ENCODE measurements around the gene RP9.

The RP9 gene, protein sequence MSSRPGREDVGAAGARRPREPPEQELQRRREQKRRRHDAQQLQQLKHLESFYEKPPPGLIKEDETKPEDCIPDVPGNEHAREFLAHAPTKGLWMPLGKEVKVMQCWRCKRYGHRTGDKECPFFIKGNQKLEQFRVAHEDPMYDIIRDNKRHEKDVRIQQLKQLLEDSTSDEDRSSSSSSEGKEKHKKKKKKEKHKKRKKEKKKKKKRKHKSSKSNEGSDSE

DNA sequence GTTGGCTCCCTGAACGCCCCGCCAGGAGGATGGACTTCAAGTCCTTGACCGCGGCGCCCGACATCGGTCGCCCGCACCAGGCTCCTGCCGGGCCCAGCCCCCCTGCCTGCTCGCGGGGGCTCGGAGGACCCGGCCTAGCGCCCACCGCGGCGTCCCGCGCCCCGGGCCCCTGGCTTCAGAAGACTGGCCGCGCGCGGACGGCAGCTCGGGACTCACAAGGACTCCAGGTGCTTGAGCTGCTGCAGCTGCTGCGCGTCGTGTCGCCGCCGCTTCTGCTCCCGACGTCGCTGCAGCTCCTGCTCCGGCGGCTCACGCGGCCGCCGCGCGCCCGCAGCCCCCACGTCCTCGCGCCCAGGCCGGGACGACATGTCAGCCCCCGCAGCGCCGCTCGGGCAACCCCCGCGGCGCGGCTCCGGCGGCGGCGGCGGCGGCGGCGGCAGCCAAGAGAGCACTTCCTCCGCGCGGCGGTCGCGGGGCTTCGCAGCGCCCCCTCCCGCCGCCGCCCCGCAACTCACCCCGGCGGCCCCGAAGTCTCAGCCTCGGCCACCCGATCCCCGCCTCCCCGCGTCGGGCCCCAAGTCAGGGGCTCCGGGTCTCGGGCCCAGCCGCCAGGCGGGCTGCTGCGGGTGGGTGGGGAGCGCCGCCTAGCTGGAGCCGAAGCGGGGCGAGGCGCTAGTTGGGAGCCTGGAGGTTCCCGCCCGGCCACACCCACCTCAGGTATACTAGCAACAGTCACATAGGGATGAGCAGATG is at the start of gene RP9:
Gene RP9, minus strand, starts transcription at position 400 of the 753 bp plus-strand sequence. Its CDS starts 32 bp downstream, at position 368.
- FAIRE-seq: no peak

DNA sequence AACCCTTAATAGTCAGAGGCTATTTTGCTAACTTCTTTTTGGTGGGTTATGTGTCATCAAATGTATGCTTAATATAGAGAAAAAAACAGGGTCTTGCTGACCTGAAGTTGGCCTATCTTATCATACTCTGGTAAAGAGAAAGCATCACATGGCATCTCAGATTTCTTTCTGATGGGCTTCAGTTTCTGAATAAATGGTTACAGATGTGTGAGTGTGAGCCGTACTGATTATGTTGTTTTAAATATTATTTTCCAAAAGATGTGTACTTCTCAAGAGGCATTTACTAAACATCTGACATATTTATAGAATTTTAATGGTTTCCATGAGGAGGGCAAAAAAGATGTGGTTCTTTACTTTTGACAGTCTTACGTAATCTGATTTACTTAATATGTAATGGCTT is 48.6 kb upstream of the RP9 start:
- FAIRE-seq: no peak

DNA sequence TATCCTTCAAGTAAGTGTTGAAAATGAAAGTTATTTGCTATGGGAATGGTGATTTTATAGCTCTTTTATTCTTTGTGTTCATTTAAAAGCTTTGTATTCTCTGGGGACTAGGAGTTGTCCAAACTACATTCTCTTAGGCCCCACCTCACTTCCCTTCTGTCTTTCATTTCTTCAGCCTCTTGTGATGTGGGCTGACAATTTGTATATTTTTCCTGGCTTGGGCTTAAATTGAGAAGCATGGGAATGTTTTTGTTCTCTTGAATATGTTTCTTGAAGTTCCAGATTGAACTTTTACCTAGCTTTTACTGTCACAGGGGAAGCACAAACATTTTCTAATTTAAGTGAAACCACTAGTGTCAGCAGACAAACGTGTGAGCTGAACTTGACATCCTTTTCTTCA is 48.1 kb upstream of the RP9 start:
- no peak for FAIRE-seq

DNA sequence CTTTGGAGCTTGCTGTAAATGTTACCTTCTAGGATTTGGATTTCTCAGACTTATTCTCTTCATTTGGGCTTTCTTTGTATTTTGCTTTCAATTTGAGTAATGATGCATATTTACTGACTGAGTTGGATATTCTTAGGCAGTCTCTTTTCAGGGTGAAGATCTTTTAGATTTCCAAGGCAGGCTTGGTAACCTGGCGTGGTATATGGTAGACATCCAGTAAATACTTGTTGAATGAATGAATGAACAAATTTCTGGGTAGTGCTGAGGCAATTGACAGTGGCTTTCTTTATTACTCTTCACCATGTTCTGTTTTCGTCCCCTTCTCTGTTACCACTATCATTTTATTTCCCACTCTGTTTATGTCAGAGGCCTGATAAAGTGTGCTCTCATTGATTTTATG is 47.2 kb upstream of the RP9 start:
- no peak for FAIRE-seq

DNA sequence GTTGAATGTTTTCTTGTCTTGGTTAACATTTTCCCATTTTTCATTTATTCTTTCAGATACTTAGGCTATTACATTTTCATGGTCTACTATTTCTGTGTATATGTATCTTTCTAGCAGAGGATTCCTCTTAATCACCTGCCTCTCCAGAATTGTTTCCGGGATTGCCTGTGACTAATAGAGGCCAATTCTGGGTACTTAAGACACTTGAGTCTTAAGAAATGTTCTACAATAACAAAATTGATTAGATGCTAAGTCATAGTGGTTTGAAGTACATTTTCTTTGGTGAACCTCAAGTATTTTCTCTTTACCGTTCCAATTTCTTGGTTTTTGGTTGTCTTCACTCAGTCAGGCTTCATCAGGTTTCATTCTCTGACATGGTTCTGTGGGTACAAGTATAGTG is 46.6 kb upstream of the RP9 start:
- no peak for FAIRE-seq

DNA sequence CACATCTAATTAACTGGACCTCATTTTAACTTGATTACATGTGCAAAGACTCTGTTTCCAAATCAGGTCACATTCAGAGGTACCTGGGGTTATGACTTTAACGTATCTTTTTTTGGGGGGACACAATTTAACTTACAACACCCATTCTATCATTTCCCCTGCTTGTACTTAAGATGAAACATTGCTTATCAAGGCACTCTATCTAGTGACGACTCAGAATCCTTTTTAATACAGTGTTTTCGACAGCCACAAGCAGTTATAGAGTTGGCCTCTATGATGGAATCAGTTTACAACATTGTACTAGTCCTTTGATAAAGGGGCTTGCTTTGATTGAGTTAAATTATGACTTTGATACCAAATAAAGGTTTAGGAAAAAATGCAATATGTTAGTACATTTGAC is 42.9 kb upstream of the RP9 start:
- no peak for FAIRE-seq

DNA sequence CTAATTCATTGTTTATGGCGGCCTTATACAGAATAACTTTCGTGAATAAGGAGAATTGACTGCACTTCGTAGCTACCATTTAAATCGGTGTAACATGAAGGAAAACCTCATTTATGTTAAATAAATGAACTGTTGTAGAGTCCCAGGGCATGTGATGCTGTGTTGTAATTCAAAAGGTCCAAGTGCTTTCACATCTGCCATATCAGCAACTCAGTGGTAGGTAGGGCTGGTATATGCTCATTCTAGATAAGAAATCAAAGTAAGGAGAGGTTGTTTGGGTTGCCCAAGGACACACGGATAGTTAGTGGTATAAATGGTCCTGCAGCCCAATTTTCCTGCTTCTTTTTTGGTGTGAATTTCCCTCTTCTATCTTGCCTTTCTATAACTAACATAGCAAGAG is 36.0 kb upstream of the RP9 start:
- FAIRE-seq: no peak

DNA sequence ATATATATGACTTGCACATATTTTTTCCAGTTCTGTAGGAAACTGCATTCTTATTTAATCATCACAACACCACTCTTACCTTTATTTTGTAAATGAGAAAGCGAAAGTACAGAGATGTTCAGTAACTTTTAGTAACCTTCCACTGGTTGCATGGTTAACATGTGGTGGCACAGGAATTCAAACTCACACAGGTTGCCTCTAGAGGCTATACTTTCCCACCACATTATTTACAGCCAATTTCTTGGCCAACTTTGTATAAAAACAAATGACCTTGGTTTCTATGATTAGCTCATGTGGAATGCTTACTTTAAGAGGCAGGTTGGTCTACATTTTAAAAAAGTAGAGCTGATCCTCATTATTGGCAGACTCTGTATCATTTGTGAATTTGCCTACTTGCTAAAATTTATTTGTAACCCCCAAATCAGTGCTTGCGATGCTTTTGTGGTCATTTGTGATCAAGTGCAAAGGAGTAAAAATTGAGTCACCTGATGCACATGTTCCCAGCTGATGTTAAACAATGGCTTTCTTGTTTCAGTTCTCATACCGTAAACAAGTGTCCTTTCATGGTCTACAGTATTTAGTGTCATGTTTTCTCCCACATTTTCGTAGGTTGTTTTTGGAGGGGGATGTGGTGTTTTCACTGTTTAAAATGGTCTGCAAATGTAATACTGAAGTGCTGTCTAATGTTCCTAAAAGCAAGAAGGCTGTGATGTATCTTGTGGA is 35.0 kb upstream of the RP9 start:
- no peak for FAIRE-seq

DNA sequence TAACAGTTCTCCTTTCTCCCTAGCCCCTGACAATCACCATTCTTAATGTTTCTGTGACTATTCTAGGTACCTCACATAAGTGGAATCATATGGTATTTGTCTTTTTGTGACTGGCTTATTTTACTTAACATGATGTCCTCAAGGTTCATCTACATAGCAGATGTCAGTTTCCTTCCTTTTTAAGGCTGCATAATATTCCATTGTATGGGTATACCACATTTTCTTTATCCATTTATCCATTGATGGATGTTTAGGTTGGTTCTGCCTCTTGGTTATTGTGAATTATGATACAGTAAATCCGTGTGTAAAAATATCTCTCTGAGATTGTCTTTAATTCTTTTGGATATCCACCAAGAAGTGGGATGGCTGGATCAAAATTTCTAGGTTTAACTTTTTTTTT is 33.4 kb upstream of the RP9 start:
- FAIRE-seq: no peak

DNA sequence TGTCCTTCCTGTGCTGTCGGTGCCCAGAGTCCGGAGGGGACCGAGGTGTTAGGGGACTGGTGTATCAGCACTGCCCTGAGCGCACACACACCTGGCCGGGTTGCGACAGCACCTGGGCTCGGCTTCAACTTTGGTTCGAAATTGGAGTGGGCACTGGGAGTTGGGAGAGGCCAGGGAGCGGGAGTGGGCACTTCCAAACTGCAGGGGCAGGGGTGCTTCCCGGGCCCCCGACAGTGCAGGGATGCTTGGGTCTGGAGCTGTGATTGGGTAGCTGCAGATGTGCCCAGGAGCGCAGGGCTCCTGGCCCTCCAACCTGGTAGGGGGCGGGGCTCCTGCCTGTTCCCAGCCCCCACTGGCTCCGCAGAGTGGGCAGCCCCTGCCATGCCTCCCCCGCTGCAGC is 27.9 kb upstream of the RP9 start:
- no peak for FAIRE-seq

DNA sequence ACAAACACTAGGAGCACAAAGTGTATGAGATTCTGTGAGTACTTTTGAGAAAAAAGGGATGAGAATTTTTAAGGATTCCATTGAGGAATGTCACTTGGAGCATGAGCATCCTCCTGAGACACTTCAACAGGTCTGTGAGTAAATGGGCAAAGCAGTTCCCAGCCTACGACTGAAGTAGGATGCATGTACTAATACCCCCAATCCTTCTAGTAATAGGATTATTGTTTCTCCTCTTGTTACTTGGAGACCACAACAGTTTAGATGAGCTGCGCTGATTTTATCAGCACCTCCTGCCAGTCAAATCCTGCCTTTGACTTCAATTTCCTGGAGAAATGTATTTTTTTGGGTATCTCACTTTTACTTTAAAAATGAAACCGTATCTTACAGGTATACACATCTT is 21.0 kb upstream of the RP9 start:
- no peak for FAIRE-seq

DNA sequence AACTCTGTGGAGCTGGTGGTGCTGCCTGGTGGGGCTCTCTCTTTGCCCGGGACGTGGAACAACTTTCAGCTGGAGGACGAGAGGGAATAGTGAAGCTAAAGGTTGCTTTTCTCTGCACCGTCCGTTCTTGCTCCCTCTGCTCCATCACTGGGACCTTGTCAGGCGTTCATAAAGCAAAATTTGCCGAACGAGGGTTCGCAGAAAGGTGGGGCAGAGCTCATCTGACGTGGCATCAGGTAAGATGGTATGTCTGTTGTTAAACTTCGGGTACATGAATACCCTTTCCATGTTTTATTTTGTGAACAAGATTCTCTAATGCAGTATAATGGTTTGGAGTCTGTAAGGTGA is 20.6 kb upstream of the RP9 start:
- FAIRE-seq: no peak

DNA sequence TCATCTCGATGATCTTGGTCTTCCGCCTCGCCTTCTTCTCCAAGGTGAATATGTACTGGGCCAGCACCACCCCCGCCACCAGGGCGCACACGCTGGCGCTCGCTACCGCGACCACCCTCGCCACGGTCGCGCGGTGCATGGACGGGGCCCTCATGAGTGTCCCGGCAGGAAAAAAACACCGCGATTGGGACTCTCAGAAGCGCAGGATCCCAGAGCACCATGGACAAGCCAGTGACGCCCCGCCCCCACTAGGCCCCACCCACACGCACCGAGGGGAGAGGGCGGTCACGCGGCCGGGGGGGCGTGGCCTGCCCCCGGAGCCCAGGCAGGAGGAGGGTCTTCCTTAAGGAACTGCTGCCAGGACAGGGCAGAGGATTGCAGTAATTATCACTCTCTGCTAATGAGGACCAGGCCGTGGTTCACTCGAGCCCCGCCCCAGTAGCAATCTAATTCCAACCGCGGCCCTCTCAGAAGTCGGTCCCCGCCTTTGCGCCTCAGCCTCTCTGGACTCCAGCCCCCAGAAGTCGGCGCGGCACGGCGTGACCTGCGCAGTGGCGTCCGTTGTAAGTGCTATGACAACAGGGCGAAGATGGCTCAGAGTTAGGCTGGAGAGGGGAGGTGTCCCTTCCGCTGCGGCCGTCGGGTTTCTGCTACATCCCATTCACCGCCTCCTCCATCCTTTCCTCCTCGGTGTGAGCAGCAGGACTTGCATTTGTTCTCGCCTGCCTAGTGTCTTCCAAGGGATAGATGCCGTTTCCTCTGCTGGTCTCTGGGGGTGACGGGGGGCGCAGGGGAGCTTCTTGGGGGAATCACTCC is 20.0 kb upstream of the RP9 start, which contains the start of gene BBS9:
Gene BBS9, plus strand, starts transcription at position 575 of the 816 bp plus-strand sequence. CDS start 16,689 bp downstream, outside the sequence.
- peak; percentile 48 for FAIRE-seq

DNA sequence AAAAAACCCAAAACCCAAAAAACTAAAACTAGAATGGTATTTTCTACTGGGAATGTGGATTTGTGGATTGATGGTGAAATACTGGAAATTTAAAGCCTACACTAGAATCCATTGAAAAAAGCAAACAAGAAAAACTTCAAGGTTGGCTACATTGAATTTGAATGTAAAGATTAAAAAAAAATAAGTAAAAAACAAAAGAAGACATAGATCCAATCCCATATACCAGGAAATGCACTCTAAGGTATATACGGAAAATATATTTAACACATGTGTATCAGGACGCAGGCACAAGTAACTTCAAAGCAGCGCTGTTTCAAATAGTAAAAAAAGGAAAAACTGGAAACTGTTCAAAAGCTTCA is 19.4 kb upstream of the RP9 start:
- FAIRE-seq: peak; percentile 37

DNA sequence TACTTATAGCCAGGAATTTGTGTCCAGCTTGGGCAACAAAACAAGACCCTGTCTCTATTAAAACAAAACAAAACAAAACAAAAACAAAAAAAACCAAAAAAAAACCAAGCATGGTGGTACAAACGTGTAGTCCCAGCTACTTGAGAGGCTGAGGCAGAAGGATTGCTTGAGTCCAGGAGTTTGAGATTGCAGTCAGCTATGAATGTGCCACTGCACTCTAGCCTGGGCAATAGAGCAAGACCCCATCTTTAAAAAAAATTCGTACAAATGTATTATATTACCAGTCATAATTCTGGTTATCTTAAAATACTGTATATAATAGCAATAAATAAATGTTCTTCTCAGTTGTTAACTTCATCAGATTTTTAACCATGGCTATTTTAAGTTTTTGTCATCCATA is 17.9 kb upstream of the RP9 start:
- FAIRE-seq: no peak

DNA sequence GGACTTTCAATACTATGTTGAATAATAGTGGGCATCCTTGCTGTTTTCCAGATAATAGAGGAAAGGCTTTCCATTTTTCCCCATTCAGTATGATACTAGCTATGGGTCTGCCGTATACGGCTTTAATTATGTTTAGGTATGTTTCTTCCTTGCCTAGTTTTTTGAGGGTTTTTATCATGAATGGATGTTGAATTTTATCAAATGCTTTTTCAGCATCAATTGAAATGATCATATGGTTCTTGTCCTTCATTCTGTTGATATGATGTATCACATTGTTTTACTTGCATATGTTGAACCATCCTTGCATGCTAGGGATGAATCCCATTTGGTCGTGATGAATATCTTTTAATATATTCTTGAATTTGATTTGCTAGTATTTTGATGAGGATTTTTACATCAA is 9.2 kb upstream of the RP9 start:
- no peak for FAIRE-seq

DNA sequence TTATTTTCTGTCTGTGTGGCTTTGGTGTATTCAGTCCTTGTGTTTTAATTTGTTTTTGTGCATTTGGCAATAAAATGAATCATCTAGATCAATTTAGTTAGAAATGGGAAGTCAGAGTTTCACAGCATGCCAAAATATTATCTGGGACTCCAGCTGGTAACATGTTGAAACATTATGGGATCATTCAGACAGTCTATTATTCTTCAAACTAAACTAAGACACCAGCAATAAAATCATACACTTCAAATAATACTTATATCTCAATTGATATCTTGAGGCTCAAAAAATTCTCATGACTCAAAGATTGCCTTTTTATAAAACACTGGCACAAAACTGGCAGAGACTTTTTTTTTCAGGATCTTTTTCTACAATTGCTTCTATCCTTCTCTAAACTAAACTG is 5.8 kb upstream of the RP9 start:
- FAIRE-seq: no peak

DNA sequence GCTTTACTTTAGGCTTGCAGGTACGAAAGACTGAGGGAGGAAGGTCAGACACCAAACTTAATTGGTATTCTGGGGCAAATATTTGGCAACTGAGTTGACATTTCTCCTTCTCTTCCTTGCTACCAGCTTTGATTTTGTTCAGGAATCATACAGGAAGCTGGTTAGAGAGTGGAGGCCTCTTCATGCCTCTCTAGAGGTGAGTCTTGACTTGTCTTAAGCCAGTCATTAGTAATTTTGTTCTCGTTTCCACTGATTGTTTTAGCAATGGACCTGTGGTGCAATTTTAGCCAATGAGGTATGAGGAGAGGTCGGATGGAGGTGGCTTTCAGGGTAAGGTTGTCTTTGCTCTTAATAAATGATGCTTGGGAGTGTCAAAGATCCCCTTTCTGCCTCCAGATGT is 2.4 kb upstream of the RP9 start:
- FAIRE-seq: no peak

DNA sequence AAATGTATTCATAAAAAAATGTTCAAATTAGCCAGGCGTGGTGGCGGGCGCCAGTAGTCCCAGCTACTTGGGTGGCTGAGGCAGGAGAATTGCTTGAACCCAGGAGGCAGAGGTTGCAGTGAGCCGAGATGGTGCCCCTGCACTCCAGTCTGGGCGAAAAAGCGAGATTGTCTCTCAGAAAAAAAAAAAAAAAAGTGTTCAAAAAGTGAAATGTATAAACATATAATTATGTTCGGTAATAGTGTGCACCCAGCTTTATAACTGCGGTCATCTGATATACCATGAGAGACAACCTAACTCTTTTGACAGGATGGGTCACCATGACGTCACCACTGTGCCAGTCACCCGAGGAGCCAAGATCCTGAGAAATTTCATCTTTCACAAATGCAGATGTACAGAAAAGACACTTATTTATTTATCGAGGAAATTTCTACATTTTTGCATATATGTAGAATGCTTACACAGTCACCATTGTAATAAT is 594 bp upstream of the RP9 start:
- FAIRE-seq: no peak

DNA sequence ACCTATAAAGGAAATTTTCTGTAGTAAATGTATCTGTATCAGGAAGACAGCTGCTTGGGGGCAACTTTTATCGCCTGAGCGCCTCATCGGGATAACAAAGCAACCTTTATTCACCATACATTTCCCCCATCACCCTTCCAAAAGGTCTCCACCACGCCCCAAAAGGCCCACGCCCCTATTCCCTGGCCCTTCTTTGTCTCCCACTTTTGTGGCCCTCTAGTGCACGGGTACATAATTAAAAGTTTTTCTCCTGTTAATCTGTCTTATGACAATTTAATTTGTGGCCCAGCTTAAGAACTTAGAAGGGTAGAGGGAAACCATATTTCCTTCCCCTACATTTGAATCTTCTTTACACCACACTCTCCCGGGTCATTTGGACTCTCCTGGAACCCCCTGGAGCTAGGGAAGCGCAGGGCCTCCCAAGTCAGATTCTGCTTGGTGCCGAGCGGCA is 625 bp downstream of the RP9 start:
- FAIRE-seq: no peak

DNA sequence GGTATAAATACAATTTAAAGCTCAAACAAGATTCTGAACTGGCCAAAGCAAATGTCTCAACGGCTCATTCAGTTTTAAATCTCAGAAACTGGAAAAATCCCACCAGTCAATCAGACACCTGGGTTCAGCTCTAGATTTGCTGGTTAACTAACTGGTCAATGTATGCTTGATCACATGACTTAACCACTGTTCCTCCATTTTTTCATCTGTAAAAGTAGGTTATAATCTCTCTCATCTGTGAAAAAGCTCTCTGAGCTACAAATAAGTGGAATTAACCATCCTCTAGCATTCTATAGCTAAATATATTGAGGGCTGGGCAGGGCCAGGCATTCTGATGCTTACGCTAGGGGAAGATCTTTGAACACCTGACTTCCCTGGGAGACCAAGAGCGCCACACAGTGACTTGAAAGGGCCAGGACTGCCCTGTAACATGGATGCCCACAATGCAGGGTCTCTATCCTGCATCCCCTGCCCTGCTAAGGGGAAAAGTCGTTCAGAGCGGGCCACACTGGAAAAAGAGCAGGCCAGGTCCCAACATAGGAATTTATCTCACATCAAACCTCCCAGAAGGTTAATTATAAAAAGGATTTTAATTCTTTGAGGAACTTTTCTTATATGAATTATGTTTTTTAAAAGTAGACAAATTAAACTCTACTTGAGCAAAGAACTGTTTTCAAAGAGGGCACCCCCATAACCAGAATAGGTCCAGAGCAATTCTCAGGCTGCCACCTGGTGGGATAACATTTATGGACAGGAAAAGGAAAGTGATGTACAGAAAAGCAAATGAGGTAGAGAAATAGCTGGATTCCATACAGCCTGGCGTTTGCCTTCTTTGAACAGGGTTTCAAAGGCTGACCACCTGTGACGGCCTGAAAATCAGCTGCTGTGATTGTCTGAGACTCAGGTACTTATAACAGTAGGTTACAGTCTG is 1.8 kb downstream of the RP9 start:
- FAIRE-seq: peak; percentile 53

DNA sequence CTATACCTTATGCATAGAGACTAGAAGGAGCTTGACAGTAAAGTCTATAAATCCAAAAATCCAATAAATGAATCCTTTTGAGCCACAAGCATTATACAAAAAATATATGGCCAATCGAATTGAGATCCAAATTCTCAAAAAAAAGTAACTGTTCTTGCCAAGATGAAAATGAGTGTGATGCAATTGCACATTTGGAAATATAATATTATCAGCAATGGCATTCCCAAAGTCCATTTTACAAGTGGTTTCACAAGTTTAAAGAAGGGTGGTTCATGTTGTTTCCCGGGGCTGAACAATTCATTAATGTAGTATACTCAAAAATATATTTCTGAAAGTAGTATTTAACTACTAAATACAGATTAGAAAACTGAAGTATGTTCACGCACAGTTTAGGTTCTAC is 7.3 kb downstream of the RP9 start:
- no peak for FAIRE-seq
